Natural killer cell (primary cell): ENCODE measurements around the gene AGBL4. TPM values are rescaled to one million over a fixed set of nuclear protein-coding genes. Genes with fewer than 3 reads are reported as not detected.

Experiments used
- ATAC-seq, 3 donors: fragments of 150-1000 bp in 2 of 3; fragments of 200-7000 bp in 1 of 3; cut with Tn5 transposase; 1 replicate in 1 of 3; 2 replicates in 2 of 3; pipeline ENCODE4 v1.10.0; 2021; ENCODE audit warnings: mild to moderate bottlenecking in 2 of 3, moderate library complexity in 2 of 3
- DNase-seq, 2 donors: peaks; one replicate each; pipeline versions ENCODE4 v3.0.0 to v3.0.0-alpha.2; 2013 to 2021; ENCODE audit warnings: mixed read lengths in 1 of 2
- H3K27ac ChIP-seq: one replicate; pipeline ENCODE4 v1.5.1; 2013; ENCODE audit warnings: mild to moderate bottlenecking, low read length
- H3K27me3 ChIP-seq: one replicate; pipeline ENCODE4 v1.6.1; 2013; ENCODE audit warnings: low read length; ENCODE audit not compliant: control insufficient read depth, insufficient read depth
- H3K36me3 ChIP-seq: one replicate; pipeline ENCODE4 v1.6.1; 2013; ENCODE audit warnings: low read length; ENCODE audit not compliant: control insufficient read depth, insufficient read depth
- H3K4me1 ChIP-seq: one replicate; pipeline ENCODE4 v1.6.1; 2013; ENCODE audit warnings: low read length; ENCODE audit not compliant: control insufficient read depth, insufficient read depth
- H3K4me3 ChIP-seq: one replicate; pipeline ENCODE4 v1.5.1; 2013; ENCODE audit warnings: low read length
- H3K9me3 ChIP-seq: one replicate; pipeline ENCODE4 v1.6.1; 2013; ENCODE audit warnings: low read length; ENCODE audit not compliant: control insufficient read depth, insufficient read depth
- H3K27ac Mint-ChIP-seq, 2 donors: one replicate each; pipeline ENCODE4 v1.8.0; 2022; ENCODE audit warnings: mild to moderate bottlenecking in 2 of 2, mixed read lengths in 2 of 2, moderate library complexity in 1 of 2
- H3K27me3 Mint-ChIP-seq, 2 donors: one replicate each; pipeline ENCODE4 v1.8.0; 2022; ENCODE audit warnings: low read depth in 2 of 2, mixed read lengths in 2 of 2
- H3K36me3 Mint-ChIP-seq: one replicate; pipeline ENCODE4 v1.8.0; 2022; ENCODE audit warnings: mixed read lengths
- H3K4me1 Mint-ChIP-seq, 2 donors: one replicate each; pipeline ENCODE4 v1.8.0; 2022; ENCODE audit warnings: mixed read lengths in 2 of 2
- H3K4me3 Mint-ChIP-seq: one replicate; pipeline ENCODE4 v1.8.0; 2022; ENCODE audit warnings: mild to moderate bottlenecking, moderate library complexity, mixed read lengths
- H3K9me3 Mint-ChIP-seq, 2 donors: one replicate each; pipeline ENCODE4 v1.8.0; 2022; ENCODE audit warnings: mixed read lengths in 2 of 2
- WGBS: methylation state at CpG from one replicate; pipeline ENCODE4 v1.1.7; 2013; ENCODE audit warnings: missing lambda C conversion rate; ENCODE audit not compliant: insufficient coverage; 5-methylcytosine and 5-hydroxymethylcytosine counted together
- intact Hi-C: fragments of 100-400 bp; cut with micrococcal nuclease; formaldehyde crosslinking; loops from one replicate; pipeline ENCODE4 v1.14.2; 2022
- total RNA-seq, 4 donors: library from RNA; stranded (reverse); fragments of 120-200 nt in 1 of 4; gene quantifications; one replicate each; pipeline versions ENCODE4 v1.2.3 to v1.2.4, GENCODE V29; 2013 to 2022
- TF ChIP-seq, protein P1 (sequence below): fragments of 200-600 bp; IDR thresholded peaks from one replicate; pipeline ENCODE4 v1.8.0; 2022; ENCODE audit warnings: antibody characterized with exemption

Gene AGBL4
- total RNA-seq, 3 donors from 2014 or later (not counting 1 experiment from before 2014, with no cell fraction given): not detected

GRCh38 chr1:48960320-48960719 lies 1063.4 kb downstream of the AGBL4 start:
- no peaks in the 10 kb centered on the region for H3K36me3 Mint-ChIP-seq

DNA sequence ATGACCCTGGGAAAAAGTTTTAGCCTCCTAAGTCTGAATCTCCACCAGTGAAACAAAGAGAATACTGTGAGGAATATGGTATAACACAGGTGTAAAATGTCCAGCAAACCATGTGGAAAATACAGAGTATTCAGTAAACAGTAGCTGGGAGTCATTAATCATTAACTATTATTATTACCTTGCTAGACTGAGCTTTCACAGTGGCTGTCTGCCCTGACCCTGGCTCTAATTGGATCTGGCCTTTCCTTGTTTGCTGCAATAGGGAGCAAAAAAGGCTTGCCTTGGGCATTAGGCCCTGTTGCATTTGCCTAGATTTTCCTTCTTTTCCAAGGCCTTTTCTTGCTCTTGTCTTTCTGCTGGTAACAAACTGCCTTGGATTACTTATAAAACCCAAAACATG lies 1068.0 kb downstream of the AGBL4 start:
- no peak for ATAC-seq
- H3K4me1 ChIP-seq: no peaks in the 10 kb centered on the region
- no peak for DNase-seq
- Mint-ChIP-seq H3K27ac (no peak overlapping the region), H3K36me3 (no peaks in the 10 kb centered on the region), H3K27me3 (peaks cover 0 to 8% of the 10 kb centered on the region in 2 donors), H3K4me3 (no peak overlapping the region), H3K9me3 (peaks cover 11 to 12% of the 10 kb centered on the region in 2 donors), H3K4me1 (no peaks in the 10 kb centered on the region)
- intact Hi-C loops: no loop called here
- no peak overlapping the region for H3K27ac ChIP-seq
- no peaks in the 10 kb centered on the region for H3K9me3 ChIP-seq
- H3K4me3 ChIP-seq: no peak overlapping the region
- no peaks in the 10 kb centered on the region for H3K27me3 ChIP-seq
- TF ChIP-seq, protein P1, sequence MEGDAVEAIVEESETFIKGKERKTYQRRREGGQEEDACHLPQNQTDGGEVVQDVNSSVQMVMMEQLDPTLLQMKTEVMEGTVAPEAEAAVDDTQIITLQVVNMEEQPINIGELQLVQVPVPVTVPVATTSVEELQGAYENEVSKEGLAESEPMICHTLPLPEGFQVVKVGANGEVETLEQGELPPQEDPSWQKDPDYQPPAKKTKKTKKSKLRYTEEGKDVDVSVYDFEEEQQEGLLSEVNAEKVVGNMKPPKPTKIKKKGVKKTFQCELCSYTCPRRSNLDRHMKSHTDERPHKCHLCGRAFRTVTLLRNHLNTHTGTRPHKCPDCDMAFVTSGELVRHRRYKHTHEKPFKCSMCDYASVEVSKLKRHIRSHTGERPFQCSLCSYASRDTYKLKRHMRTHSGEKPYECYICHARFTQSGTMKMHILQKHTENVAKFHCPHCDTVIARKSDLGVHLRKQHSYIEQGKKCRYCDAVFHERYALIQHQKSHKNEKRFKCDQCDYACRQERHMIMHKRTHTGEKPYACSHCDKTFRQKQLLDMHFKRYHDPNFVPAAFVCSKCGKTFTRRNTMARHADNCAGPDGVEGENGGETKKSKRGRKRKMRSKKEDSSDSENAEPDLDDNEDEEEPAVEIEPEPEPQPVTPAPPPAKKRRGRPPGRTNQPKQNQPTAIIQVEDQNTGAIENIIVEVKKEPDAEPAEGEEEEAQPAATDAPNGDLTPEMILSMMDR: no peak
- H3K36me3 ChIP-seq: no peaks in the 10 kb centered on the region

More at GRCh38 chr1:48960320-48960719, 1063.4 kb downstream of the AGBL4 start:
- Histone ChIP-seq H3K27ac (no peak overlapping the region), H3K4me3 (no peak overlapping the region), H3K4me1 (no peaks in the 10 kb centered on the region), H3K27me3 (no peaks in the 10 kb centered on the region), H3K36me3 (no peaks in the 10 kb centered on the region), H3K9me3 (no peaks in the 10 kb centered on the region)
- Mint-ChIP-seq H3K27ac (no peak overlapping the region), H3K4me3 (no peak overlapping the region), H3K27me3 (no peaks in the 10 kb centered on the region), H3K4me1 (no peaks in the 10 kb centered on the region), H3K9me3 (peaks cover 7 to 11% of the 10 kb centered on the region in 2 donors)
- DNase-seq: no peak
- ATAC-seq: no peak
- intact Hi-C loops: no loop called here
- TF ChIP-seq, protein P1: no peak

- no peaks in the 10 kb centered on the region for H3K27me3 ChIP-seq
- Mint-ChIP-seq H3K36me3 (no peaks in the 10 kb centered on the region), H3K27me3 (peaks cover under 1 to 8% of the 10 kb centered on the region in 2 donors), H3K27ac (no peak overlapping the region), H3K4me3 (no peak overlapping the region), H3K4me1 (no peaks in the 10 kb centered on the region), H3K9me3 (peaks cover 3 to 6% of the 10 kb centered on the region in 2 donors)
- no peak for ATAC-seq
- no peak overlapping the region for H3K4me3 ChIP-seq
- no peaks in the 10 kb centered on the region for H3K4me1 ChIP-seq
- no peaks in the 10 kb centered on the region for H3K9me3 ChIP-seq
- WGBS: 93% methylated on average over 3 of the region's 3 CpGs
- intact Hi-C loops: no loop called here
- TF ChIP-seq, protein P1: no peak
- no peaks in the 10 kb centered on the region for H3K36me3 ChIP-seq
- no peak overlapping the region for H3K27ac ChIP-seq
- DNase-seq: no peak
Measured at GRCh38 chr1:48953617-48954016, 1070.1 kb downstream of the AGBL4 start.

DNA sequence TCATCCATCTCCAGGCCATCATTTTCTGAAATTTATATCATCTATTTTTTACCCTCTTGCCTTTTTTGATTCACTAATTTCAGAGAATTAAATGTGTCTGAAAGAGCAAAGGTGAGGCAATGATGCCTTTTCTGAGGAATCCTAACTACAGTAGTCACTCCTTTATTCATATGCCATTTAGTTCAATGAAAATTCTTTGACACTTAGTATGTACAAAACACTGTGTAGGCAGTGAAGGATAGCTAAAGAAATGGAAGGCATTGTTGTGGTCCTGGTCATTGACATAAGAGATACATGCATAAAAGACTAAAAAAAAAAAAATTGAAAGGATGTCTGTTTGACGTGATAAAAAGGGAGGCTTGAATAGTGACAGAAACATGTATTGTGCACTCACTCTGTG lies 1075.2 kb downstream of the AGBL4 start:
- intact Hi-C loops: no loop called here
- TF ChIP-seq, protein P1: no peak
- H3K27me3 Mint-ChIP-seq: peaks cover 6 to 8% of the 10 kb centered on the region in 2 donors
- no peak for DNase-seq
- Histone ChIP-seq H3K4me1 (no peaks in the 10 kb centered on the region), H3K4me3 (no peak overlapping the region), H3K27me3 (no peaks in the 10 kb centered on the region), H3K9me3 (no peaks in the 10 kb centered on the region), H3K27ac (no peak overlapping the region), H3K36me3 (no peaks in the 10 kb centered on the region)
- no peak for ATAC-seq
- H3K36me3 Mint-ChIP-seq: no peaks in the 10 kb centered on the region
- 94% methylated on average over 1 of the region's 1 CpG for WGBS
- H3K9me3 Mint-ChIP-seq: peaks cover 0 to 4% of the 10 kb centered on the region in 2 donors
- H3K4me3 Mint-ChIP-seq: no peak overlapping the region
- H3K4me1 Mint-ChIP-seq: no peaks in the 10 kb centered on the region
- H3K27ac Mint-ChIP-seq: no peak overlapping the region
